ENCODE results near the gene ZNF326.

ZNF326 gene

GRCh38 chr1:89994805-89995597 lies at the start of gene ZNF326:
Gene ZNF326, plus strand, starts transcription at chr1:89995110. Its CDS starts 148 bp downstream, at chr1:89995258.
- peak; percentile 95 for DNase-seq

- no peak for DNase-seq
Measured at GRCh38 chr1:89945852-89946476, 48.9 kb upstream of the ZNF326 start.

- DNase-seq = peak; percentile 11
Measured at GRCh38 chr1:89946532-89946931, 48.4 kb upstream of the ZNF326 start.

- no peak for DNase-seq
Measured at GRCh38 chr1:89948722-89949345, 46.1 kb upstream of the ZNF326 start.

GRCh38 chr1:89949991-89950624 lies 44.8 kb upstream of the ZNF326 start:
- no peak for DNase-seq

- DNase-seq = no peak
Measured at GRCh38 chr1:89950703-89951102, 44.2 kb upstream of the ZNF326 start.

- no peak for DNase-seq
Measured at GRCh38 chr1:89951766-89952604, 42.9 kb upstream of the ZNF326 start.

- DNase-seq = no peak
Measured at GRCh38 chr1:89952605-89953130, 42.2 kb upstream of the ZNF326 start.

- DNase-seq = no peak
Measured at GRCh38 chr1:89953131-89953626, 41.7 kb upstream of the ZNF326 start.

GRCh38 chr1:89953929-89954328 lies 41.0 kb upstream of the ZNF326 start:
- DNase-seq = no peak

- DNase-seq = no peak
Measured at GRCh38 chr1:89954401-89954800, 40.5 kb upstream of the ZNF326 start.

- no peak for DNase-seq
Measured at GRCh38 chr1:89955311-89956205, 39.4 kb upstream of the ZNF326 start.

GRCh38 chr1:89957107-89957506 lies 37.8 kb upstream of the ZNF326 start:
- DNase-seq = no peak

GRCh38 chr1:89958851-89959654 lies 35.9 kb upstream of the ZNF326 start:
- DNase-seq = no peak

GRCh38 chr1:89959719-89960118 lies 35.2 kb upstream of the ZNF326 start:
- DNase-seq = no peak

- DNase-seq = no peak
Measured at GRCh38 chr1:89962024-89962741, 32.7 kb upstream of the ZNF326 start.

GRCh38 chr1:89962742-89963075 lies 32.2 kb upstream of the ZNF326 start:
- no peak for DNase-seq

GRCh38 chr1:89965193-89965768 lies 29.6 kb upstream of the ZNF326 start:
- DNase-seq = peak; percentile 35

- DNase-seq = no peak
Measured at GRCh38 chr1:89966656-89967055, 28.3 kb upstream of the ZNF326 start.

All from NCI-H2171 treated with DMSO at 0.1 percent for 48 hours (cell line).